Retinal pigment epithelial cell (primary cell): ENCODE measurements around the gene ADRB2.

Experiments
- DNase-seq: peaks from one replicate; pipeline ENCODE4 v3.0.0-alpha.2; 2010; ENCODE audit warnings: low read depth
- H3K4me3 ChIP-seq: 2 replicates; pipeline ENCODE4 v1.5.1; 2011; ENCODE audit warnings: mild to moderate bottlenecking, low read length, control low read depth, moderate library complexity
- TF ChIP-seq, protein P1 (sequence below): conservative IDR thresholded peaks from 2 replicates; pipeline ENCODE4 v1.5.1; 2011; ENCODE audit warnings: low read depth, low read length, control low read depth, inconsistent platforms

The ADRB2 gene

DNA sequence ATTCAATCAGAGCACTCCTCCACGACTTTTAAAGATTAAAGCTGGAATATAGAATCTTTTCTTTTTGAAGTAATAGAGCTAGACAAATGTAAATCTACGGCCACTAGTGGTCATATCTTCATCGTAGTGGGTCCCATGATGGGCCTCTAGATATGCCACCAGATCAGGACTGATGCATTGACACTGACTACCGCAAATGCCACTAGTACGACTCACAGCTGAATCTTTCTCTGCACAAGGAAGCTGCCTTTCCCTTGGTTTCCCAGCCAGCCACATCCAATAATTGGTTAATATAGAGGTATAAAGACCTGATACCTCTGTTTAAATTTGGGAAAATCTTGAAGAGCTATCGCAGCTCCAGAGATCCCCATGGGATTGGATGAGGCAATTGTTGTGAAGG lies 37.8 kb upstream of the ADRB2 start:
- H3K4me3 ChIP-seq = no peak overlapping the region
- DNase-seq = no peak
- TF ChIP-seq, protein P1, sequence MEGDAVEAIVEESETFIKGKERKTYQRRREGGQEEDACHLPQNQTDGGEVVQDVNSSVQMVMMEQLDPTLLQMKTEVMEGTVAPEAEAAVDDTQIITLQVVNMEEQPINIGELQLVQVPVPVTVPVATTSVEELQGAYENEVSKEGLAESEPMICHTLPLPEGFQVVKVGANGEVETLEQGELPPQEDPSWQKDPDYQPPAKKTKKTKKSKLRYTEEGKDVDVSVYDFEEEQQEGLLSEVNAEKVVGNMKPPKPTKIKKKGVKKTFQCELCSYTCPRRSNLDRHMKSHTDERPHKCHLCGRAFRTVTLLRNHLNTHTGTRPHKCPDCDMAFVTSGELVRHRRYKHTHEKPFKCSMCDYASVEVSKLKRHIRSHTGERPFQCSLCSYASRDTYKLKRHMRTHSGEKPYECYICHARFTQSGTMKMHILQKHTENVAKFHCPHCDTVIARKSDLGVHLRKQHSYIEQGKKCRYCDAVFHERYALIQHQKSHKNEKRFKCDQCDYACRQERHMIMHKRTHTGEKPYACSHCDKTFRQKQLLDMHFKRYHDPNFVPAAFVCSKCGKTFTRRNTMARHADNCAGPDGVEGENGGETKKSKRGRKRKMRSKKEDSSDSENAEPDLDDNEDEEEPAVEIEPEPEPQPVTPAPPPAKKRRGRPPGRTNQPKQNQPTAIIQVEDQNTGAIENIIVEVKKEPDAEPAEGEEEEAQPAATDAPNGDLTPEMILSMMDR = no peak

DNA sequence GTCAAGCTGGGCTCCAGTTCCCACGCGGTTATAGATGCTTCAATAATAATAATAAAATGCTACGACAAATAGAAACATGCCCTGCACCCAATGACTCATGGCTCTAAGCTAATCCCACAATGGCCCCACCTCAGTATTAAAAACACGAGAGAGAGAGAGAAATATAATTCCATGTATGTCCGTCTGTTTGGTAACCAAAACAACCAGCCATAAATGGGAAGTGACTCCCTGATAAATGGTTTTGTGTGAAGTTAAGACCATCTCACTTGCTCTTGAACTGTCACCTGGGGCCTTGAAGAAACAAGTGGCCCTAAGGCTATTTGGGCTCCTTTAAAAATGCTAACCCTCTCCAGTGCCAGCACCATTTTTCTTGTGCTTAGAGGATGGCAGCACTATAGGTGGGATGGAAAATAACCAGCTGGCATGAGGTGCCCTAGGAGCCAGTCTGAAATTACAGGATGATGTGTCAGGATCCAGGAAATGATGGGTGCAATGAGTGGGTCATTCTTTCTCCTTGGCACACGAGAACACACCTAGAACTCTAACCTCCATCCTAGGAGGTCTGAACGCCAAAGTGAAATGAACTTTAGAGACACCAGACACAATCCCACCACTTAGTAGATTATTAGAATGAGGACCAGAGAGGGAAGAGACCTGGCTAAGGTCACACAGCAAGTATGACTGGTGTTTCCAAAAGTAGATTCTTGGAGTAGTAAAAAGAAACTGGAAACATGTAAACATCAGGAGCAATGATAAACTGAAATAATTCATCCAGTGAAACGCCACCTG lies 35.7 kb upstream of the ADRB2 start:
- TF ChIP-seq, protein P1 = no peak
- DNase-seq = no peak
- no peak overlapping the region for H3K4me3 ChIP-seq

DNA sequence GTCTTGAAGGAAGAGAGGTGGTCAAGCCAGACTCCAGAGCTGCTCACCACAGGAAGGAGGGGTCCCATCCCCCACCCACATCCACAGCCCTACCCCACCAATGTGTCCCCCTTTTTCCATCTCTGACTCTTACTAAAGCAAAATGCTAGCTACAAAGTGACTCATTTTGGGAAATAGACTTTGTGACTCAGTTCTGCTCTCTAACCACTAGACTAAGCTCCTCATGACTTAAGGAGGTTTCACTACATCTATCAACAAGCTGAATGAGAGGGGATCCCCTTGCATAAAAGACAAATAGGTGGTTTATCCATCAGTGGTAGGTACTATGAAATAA lies 35.1 kb upstream of the ADRB2 start:
- H3K4me3 ChIP-seq = no peak overlapping the region
- DNase-seq = no peak
- TF ChIP-seq, protein P1 = no peak

DNA sequence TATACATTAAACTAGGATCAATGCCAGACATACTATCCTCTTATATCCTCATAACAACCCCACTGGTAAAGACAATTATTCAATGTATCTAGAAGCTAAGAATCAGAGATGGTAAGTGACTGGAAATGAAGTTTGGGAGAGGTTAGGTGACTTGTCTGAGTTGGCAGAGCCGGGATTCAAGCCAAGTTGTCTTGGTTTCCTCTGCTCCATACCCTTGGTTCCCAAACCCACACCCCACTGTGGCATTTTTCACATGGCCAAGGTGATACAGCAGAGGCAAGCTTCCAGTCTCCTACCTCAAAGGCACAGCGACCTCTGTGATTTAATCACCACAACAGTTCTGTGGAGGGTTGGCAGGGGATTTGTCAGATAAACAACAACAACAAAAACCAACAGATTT lies 34.7 kb upstream of the ADRB2 start:
- no peak for DNase-seq
- H3K4me3 ChIP-seq = no peak overlapping the region
- TF ChIP-seq, protein P1 = no peak

DNA sequence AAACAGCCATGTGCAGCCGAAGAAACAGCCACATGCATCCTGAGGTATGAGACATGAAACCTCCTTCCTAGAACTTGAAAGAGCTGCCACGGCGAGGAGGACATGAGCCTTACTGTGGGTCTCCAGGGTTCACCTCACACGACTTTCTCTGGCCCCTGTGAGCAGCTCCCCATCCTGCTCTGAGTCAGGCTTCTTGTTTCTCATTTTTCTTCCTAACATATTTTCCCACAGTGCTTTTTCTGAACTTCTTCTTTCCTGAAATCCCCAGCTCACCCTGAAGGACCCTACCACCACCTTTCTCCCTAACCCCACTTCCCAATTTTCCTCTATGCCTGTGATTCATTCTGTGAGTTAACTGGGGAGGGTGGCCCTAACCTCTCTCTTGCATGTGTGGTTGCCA lies 33.7 kb upstream of the ADRB2 start:
- TF ChIP-seq, protein P1 = no peak
- DNase-seq = no peak
- no peak overlapping the region for H3K4me3 ChIP-seq

DNA sequence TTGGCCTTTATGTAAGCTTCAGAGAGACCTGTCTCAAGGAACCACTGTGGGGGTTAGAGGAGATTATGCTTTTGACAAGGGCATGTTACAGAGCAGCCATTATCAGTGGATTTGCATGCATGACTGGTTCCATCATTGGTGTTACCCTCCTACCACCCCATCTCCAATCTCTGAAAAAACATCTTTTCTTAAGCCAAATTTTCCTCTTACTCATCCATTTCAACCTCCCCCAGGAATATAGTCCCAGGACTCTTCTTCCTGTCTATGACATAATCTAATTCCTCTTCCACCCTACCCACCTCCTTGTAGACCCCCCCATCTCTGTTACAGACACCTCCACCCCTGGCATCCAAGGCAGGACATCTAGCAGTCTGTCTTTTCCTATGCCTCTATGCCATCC lies 33.1 kb upstream of the ADRB2 start:
- TF ChIP-seq, protein P1 = no peak
- DNase-seq = no peak
- H3K4me3 ChIP-seq = no peak overlapping the region

DNA sequence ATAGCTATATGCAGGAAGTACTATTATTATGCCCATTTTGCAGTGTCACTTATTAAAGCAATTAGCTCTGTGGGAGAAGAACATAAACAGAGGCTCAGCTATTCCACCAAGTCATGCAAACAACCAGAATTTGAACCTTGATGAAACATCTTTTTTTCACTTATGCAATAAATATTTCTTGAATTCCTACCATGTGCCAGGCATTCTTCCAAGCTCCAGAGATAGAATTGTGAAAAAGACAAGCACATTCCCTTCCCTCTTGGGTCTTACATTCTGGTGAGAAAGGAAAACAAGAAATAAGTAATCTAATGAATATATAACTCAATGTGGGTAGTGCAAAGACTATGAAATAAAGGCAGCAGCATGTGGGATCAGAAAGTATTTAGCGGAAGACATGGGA lies 32.1 kb upstream of the ADRB2 start:
- TF ChIP-seq, protein P1 = no peak
- DNase-seq = no peak
- no peak overlapping the region for H3K4me3 ChIP-seq
